ENCODE measurements around the gene MAFB. TPM values are rescaled to one million over a fixed set of nuclear protein-coding genes. Genes with fewer than 3 reads are reported as not detected.

MAFB gene
- total and polyA plus RNA-seq, 12 donors = 7.5 to 79.0 (median 37.6) TPM

- WGBS, 4 donors = 80 to 100% (median 93%) methylated on average over 1 of the region's 1 CpG
- Histone ChIP-seq H3K4me3 (no peak overlapping the region), H3K36me3 (replicated peaks in 1 of 2) (no peaks in the 10 kb centered on the region), H3K4me1 (replicated peaks in 1 of 2) (peaks cover 0 to 5% of the 10 kb centered on the region in 2 donors), H3K9me3 (replicated peaks in 1 of 3) (no peaks in the 10 kb centered on the region), H3K27ac (no peak overlapping the region), H3K27me3 (peaks cover under 1% of the 10 kb centered on the region)
- intact Hi-C loops (cut with DNase I) = loop anchor here in 1 of 2 donors (10.0 kb wide), 1 partner anchor 823 kb away; no protein-coding TSS in a partner anchor
- TF ChIP-seq POLR2A (IDR thresholded peaks at IDR 0.05) = no peak
- TF ChIP-seq, protein P1, sequence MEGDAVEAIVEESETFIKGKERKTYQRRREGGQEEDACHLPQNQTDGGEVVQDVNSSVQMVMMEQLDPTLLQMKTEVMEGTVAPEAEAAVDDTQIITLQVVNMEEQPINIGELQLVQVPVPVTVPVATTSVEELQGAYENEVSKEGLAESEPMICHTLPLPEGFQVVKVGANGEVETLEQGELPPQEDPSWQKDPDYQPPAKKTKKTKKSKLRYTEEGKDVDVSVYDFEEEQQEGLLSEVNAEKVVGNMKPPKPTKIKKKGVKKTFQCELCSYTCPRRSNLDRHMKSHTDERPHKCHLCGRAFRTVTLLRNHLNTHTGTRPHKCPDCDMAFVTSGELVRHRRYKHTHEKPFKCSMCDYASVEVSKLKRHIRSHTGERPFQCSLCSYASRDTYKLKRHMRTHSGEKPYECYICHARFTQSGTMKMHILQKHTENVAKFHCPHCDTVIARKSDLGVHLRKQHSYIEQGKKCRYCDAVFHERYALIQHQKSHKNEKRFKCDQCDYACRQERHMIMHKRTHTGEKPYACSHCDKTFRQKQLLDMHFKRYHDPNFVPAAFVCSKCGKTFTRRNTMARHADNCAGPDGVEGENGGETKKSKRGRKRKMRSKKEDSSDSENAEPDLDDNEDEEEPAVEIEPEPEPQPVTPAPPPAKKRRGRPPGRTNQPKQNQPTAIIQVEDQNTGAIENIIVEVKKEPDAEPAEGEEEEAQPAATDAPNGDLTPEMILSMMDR (IDR thresholded peaks at IDR 0.05) = no peak
- DNase-seq = no peak
Observed at GRCh38 chr20:40698281-40698680, 9.2 kb upstream of the MAFB start.

DNA sequence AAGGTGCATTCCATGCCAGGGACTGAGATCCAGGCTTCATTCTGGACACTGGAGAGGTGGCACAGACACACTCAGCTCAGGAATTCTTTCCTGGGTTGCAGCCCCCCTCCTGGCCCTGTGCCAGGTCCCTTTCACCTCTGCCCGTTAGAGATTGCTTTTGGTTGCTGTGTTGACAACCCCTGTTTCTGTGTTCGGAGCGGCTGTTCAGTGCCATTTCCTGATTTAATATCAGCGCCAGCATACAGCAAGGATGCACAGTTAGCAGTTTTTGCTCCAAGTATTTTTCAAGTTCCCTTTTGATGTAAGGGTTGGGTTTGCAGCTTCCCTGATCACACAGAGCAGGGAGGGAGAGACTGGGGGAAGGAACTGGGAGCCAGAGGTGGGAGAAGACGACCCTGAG is 8.5 kb upstream of the MAFB start:
- Histone ChIP-seq H3K9me3 (replicated peaks in 1 of 3) (no peaks in the 10 kb centered on the region), H3K4me3 (no peak overlapping the region), H3K36me3 (replicated peaks in 1 of 2) (no peaks in the 10 kb centered on the region), H3K4me1 (replicated peaks in 1 of 2) (peaks cover 0 to 5% of the 10 kb centered on the region in 2 donors), H3K27ac (no peak overlapping the region), H3K27me3 (peaks cover 8% of the 10 kb centered on the region)
- intact Hi-C loops (cut with DNase I) = loop anchor here in 1 of 2 donors (10.0 kb wide), 1 partner anchor 823 kb away; no protein-coding TSS in a partner anchor
- DNase-seq = peak in 1 of 7 donors; percentile 19
- 23 to 38% (median 31%) methylated on average over 5 of the region's 5 CpGs for WGBS, 4 donors
- TF ChIP-seq, protein P1 (IDR thresholded peaks at IDR 0.05) = no peak
- no peak for TF ChIP-seq POLR2A (IDR thresholded peaks at IDR 0.05)

- Histone ChIP-seq H3K4me3 (no peak overlapping the region), H3K9me3 (replicated peaks in 1 of 3) (no peaks in the 10 kb centered on the region), H3K4me1 (replicated peaks in 1 of 2) (peaks cover 0 to 5% of the 10 kb centered on the region in 2 donors), H3K27me3 (peaks cover 27% of the 10 kb centered on the region), H3K27ac (no peak overlapping the region), H3K36me3 (replicated peaks in 1 of 2) (no peaks in the 10 kb centered on the region)
- TF ChIP-seq, protein P1 (IDR thresholded peaks at IDR 0.05) = no peak
- no peak for TF ChIP-seq POLR2A (IDR thresholded peaks at IDR 0.05)
- intact Hi-C loops (cut with DNase I) = loop anchor here in 1 of 2 donors (10.0 kb wide), 1 partner anchor 820 kb away; no protein-coding TSS in a partner anchor
- DNase-seq = no peak
Observed at GRCh38 chr20:40695214-40695613, 6.2 kb upstream of the MAFB start.

DNA sequence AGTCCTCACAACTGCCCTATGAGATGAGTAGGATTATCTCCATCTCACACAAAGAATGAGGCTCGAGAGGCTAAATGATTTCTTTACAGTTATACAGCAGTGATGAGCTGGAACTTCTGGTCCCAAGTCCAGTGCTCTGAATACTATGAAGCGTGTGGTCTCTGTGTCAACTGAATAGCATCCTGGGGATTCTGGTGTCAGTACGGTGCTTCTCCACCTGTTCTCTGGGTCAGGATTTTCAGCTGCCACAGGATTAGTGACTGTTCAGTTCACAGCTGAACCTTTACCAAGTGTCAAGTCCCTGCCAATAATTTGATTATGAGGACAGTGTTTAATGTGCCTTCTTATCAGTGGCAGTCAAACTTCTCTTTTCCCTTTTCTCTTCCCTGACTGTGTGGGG is 5.2 kb upstream of the MAFB start:
- TF ChIP-seq, protein P1 (IDR thresholded peaks at IDR 0.05) = no peak
- Histone ChIP-seq H3K4me1 (replicated peaks in 1 of 2) (peaks cover 0 to 5% of the 10 kb centered on the region in 2 donors), H3K27ac (no peak overlapping the region), H3K27me3 (peaks cover 27% of the 10 kb centered on the region), H3K36me3 (replicated peaks in 1 of 2) (no peaks in the 10 kb centered on the region), H3K4me3 (no peak overlapping the region), H3K9me3 (replicated peaks in 1 of 3) (no peaks in the 10 kb centered on the region)
- WGBS, 4 donors = 76 to 91% (median 88%) methylated on average over 3 of the region's 3 CpGs
- intact Hi-C loops (cut with DNase I) = loop anchor here (5.0 to 10.0 kb wide), 3 partner anchors 427 to 819 kb away; no protein-coding TSS in a partner anchor
- no peak for DNase-seq
